ENCODE measurements around the gene ADRB1.

Gene ADRB1

DNA sequence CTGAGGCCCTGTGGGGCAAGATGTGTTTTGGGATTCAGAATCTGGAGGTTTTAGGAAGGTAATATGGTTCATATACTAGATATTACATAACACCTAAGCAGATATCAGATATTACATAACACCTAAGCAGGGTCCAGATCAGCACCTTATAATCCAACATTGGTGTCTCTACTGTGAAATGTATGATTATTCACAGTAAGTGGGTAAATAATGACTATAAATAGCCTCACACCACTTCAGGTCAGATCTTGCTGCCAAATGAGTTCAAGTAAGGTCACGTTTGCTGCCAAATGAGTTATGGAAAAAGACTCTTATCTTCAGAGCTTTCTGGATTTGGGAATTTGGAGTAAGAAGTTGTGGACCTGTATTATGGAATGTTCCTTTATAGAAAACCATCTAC lies 14.6 kb downstream of the ADRB1 start:
- no peak for DNase-seq

DNA sequence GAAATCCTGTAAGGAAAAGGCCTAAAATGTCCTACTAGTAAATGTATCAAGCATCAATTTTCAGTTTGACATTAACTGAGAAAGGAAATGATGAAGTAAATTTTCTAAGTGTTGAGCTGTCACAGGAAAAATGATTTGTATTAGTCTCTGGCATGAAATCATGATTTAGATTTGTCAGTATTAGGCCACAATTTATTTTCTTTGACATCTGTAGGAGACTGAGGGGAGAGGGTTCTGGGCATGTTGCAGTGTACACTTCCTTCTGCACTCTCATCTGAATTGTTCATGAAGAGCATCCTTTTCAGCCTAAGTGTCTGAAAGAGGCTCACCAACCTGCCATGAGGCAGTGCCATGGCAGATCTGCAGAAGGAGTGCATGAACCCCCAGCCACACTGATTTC lies 15.9 kb downstream of the ADRB1 start:
- DNase-seq = no peak

DNA sequence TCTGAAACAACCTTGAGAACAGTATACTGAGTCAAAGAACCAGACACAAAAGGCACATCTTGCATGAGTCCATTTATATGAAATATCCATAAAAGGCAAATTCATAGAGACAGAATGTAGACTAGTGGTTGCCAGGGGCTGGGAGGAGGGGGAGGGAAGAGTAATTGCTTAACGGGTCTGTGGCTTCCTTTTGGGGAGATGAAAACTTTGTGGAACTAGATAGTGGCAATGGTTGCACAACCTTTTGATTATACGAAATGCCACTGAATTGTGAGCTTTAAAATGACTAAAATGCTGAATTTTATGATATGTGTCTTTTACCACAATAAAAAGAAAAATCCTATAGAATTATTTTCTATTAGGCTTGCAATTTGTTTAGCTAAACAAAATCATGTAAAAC lies 16.8 kb downstream of the ADRB1 start:
- no peak for DNase-seq

DNA sequence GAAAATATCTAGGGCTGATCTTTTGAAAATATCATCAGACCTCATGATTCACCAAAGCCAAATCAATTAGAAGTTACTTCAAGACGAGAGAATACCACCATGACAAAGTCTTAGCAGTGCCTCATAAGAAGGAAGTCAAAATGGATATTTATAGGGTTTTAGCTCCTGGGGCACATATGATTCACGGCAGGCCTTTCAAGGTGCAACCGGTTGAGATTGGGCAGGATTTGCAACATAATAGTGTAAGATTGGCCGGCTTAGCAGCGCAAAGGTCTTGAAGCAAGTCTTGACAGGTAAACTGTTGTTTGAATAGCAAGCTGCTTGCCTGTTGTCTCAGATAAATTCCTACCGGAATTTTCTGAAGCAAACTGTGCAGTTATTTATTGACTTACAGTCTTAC lies 17.5 kb downstream of the ADRB1 start:
- no peak for DNase-seq

DNA sequence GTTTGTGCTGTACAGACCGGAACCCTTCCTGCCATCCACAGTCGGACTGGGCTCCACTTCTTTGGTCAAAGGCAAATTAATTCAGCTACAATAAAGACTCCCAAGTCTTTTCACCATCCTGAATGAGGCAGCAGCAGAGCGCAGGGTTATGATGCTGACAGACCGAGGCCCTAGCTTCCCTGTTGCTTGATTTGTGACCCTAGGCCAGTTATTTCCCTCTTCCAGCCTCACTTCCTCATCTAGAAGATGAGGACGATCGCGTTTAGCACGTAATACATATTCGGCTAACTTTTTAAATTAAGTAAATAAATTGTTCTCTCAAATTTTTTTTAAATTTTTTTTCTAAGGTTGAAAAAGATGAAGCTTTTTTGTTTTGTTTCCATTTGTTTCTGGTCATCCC lies 18.1 kb downstream of the ADRB1 start:
- no peak for DNase-seq

DNA sequence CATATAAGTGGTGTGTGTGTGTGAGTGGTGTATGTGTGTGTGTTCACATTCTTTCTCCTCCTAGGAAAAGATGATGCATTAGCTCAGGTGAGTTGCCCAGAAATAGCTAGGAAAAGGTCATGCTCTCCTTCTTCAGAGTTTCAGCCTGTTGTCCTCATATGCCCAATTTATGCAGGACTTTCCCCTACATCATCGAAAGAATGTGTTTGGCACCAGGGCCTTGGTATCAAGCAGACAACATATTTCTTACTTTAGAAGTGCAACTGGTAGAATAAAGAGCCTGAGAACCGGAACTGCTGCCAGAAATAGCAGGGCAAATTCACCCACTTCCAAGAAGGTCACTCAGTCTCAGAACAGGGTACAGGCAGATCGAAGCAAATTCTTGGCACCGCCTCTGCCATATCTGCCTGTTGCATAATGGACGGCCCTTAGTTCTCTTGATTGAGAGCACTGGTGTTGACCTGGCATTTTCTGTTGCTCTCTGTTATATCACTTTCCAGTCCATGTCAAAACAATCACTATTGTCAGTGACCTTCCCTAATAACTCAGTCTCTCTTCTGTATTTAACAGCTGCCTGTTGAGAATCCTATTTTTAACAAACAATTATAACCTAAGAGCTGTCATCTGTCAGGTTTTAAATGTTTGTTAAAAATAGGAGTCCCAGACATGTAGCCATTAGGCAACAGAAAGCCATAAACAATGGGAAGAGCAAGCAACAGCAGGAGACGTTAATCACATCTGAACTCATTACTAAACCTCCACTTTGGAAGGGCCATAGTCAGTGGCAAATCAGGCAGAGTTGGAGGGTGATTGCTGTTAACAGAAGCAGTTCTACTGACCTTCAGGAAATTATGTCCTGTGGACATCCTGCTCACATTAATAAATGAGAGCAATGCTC lies 20.7 kb downstream of the ADRB1 start:
- DNase-seq = no peak

DNA sequence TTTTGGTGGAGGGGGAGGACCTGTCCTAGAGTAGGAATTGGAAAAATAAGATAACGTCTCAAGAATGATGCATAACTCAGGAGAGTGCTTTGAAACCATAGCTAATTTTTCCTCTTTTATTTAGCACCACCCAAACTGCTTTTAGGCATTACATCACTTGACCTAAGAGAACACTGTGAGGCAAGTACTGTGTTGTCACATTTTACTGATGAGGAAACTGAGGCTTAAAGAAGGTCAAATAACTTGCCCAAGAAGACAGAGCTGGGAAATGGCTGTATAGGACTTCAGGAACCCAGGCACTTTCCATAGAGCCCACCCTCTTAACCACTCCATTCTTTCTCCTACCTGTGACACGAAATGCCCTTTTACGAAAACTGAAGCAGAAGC lies 21.4 kb downstream of the ADRB1 start:
- no peak for DNase-seq

DNA sequence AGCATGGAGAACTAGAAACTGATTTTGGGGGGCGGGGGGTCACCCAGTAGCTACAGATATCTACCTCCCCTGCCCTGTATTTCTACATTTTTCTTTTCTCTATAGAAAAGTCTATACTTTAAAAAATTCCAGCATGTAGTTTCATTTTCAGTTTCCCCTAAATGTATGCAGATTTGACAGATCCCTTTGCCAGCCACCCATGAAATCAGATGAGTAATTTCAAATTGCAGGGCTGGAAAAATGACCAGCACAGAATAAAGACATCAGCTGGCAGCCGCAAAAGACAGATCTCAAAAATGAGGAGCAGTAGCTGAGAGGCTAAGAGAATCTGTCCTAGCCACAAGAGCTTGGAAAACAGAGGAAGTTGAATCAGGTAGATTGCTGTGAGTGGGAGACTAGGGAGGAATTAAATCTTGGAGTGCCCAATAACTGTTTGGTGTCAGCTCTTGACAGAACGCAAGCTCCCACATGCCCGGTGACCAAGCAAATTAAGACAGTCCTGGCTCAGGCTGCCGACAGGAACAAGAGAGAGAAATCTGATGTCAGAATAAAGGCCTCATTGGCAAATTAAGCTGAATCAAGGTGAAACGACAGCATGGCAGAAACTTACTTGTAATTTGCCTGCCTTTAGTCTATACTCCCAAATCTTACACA lies 24.5 kb downstream of the ADRB1 start:
- DNase-seq = no peak

DNA sequence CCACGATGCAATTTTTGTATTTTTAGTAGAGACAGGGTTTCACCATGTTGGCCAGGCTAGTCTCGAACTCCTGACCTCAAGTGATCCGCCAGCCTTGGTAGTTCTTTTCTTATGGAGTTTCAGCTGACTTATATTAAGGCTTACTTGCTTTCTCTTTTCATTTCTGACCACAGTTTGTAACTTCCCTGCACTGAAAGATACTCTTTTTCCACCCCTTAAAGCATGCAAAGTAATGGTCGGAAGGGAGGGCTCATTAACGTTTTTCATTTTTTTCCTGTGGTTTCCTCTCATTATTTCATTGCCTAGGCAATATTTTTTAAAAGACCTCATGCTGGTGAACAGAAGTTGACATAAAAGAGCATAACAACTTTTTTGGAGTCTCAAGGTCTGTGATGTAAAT lies 27.0 kb downstream of the ADRB1 start:
- DNase-seq = no peak

DNA sequence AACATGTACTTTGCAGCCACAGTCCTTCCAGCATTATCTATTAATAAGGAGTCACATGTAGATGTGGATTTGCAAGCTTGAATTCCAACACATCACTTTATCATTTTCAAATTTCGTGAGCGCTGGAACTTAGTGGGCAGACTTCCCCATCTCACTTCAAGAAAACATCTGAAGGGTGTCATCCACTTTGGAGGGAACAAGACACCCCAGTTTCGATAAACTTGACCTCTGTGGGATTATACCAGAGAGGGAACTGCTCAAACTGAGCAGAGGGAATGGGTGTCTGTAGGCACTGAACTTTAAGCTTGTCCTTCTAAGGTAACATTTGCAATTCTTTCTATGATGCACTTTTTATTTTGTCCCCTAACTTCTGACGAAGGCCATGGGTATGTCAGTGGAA lies 27.5 kb downstream of the ADRB1 start:
- DNase-seq = no peak

DNA sequence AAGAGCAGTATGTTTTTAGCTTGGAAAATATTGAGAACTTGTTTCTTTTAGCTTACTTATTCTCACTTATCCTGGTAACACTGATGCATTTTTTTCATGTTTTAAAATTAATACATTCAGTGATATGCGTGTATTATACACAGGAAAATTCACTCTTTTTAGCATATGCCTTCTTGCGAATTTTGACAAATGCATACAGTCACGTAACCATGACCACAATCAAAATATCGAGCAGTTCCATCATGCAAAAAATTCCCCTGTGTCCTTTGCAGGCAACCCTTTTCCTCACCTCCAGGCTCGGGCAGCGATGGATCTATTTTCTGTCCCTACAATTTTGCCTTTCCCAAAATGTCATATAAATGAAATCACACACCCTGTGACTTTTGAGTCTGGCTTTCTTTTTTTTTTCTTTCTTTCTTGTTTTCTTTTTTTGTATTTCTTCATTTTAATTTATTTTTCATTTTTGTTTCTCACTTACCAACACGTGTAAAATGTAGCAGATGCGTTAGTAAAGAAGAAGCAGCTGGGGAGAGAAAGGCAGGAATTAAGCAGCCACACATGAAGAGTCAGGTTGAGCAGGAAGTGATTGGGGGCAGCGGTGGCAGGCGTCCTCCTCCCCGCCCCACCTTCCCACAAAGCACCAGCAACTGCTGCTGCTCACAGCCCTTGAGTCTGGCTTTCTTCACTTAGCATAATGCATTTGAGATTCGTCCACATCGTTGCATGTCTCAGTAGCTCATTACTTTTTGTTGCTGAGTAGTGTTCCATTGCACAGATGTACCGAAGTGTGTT lies 29.9 kb downstream of the ADRB1 start:
- no peak for DNase-seq

DNA sequence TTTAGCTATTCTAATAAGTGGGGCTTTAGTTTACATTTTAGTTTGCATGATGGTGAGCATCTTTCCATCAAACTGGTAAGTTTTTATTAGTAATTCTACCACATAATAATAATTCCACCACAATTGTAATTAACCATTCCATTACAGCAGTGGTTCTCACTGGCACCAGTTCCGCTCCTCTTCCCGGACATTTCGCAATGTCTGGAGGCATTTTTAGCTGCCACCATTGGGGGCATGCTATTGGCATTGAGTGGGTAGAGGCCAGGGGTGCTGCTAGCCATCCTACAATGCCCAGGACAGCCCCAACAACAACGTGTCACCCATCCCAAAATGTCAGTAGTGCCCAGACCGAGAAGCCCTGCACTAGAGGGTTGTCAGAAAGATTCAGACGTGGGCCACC lies 31.4 kb downstream of the ADRB1 start:
- DNase-seq = no peak

DNA sequence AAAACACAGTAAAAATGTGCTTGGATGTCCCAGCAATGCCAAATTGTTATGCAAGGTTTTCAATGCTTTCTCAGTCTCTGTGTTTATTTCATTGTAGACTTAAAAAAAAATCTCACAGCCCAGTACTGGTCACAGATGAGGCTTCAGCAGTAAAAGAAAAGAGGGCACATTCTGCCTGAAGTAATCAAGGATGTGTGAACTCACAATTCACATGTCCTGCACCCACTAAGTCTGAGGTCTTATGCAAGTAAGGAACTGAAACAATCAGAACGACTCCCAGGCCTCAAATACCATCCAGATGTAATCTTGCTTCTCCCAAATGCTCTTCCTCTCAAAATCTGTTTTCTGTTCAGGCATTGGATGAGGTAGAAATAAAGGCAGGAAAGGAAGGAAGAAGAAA lies 33.7 kb downstream of the ADRB1 start:
- no peak for DNase-seq

DNA sequence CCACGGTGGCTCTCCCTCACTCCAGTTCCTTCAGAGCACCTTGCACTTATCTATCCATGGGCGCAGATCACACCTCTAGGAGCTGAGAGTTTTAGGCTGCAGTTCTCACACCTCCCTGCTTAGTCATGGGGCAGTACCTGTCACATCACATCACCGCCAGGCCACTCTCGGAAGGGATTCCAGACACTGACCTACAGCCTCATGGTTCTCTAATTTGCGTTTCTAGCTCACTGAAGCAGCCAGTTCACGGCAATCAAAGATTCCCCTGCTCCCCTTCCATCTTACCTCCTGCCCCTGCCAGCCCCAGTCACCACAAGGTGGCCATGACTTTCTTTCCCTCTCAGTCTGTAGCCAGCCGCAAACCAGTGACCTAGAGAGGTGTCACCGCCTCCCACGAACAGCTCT lies 34.2 kb downstream of the ADRB1 start:
- no peak for DNase-seq

DNA sequence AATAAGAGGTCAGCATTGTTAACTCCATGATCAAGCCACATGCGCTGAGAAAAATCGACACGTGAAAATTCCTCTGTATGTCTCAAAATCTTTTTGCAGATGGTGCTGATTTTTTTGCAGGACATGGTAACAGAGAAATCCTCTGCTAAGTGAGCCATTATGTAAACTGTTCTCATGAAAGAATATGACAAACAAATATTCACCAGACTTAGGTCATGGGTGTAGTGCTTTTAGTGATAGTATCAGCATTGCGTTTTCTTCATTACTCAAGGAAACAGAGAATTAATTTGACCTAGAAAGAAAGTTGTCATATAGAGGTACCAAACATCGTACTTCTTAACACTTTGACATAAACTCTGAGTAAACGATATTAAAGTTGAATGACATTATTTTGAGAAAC lies 34.7 kb downstream of the ADRB1 start:
- no peak for DNase-seq

DNA sequence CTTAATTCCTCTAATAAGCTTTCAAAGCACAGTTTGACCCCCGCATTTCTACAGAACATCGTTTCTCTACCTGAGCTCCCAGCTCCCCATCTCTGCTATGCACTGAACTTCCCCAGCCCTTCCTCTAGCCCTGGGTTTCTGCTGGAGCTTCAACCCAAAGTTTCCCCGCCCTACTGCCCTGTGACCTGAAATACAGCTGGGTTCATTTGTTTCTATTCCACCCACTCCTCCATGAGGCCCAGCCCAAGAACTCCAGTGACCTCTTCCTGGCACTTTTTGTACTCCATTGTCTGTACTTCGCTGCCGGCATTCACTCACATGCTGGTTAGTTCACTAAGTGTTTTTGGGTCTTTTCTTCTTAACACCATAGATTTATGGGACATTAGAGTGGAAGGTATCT lies 35.8 kb downstream of the ADRB1 start:
- no peak for DNase-seq

DNA sequence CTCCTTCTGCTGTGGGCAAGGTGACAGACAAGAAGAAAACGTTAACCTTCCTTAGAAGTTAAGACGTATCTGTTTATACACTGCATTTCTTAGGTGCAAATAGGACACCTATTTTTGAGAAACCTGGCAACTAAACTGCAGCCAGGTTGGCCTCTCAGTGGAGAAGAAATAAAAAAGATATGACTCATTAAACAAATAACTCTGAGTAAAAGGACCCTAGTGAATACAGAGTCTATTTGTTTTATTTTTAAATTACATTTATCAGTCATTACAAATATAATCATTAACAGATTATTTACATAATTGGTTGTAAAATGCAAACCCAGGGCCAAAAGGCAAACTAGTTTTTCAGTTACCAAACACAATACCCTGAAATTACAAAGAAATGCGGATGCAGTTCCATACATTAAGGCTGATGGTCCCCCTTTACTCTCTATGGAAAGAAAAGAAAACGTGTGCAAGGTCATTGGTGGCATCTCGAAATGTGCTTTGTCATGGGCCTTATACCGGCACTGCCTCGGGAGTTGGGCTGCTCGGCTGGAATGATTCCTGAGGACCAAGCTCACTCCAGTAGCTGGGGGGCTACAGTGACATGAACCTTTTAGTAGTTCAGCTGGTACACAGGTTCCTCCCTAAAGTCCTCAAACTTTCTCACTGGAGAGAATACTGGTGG lies 38.4 kb downstream of the ADRB1 start:
- DNase-seq = no peak

DNA sequence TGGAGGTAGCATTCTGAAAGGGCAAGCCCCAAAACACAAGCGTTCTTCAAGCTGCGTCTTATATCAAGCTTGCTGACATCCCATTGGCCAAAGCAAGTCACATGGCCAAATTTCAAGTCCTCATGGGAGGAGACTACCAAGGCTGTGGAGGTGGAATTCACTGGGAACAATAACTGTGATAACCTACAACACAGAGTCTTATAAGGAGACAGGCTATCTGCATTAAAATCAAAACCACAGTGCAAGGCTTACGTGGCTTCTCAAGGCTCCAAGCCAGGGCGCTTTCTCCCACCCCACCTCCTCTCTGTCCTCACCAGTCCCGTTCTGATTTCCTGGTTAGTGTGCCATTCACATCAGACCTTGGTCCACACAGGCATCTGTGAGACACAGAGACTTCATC lies 39.4 kb downstream of the ADRB1 start:
- DNase-seq = no peak

DNA sequence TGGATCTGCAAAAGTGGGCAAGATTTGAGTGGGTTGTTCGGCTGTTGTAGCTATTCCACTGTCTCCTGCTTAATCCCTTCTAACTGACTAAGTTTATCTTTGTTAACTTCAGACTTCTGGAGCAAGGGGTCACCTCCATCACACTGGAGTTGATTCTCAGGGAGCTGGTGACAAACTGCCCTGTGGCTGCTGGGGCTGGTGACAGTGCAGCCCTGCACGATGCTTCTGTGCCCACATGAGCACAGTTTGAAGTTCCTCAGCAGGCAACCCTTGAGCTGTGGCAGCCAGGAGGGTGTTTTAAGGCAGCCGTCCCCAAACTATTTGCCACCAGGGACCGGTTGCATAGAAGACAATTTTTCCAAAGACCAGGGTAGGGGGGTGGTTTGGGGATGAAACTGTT lies 40.5 kb downstream of the ADRB1 start:
- no peak for DNase-seq

DNA sequence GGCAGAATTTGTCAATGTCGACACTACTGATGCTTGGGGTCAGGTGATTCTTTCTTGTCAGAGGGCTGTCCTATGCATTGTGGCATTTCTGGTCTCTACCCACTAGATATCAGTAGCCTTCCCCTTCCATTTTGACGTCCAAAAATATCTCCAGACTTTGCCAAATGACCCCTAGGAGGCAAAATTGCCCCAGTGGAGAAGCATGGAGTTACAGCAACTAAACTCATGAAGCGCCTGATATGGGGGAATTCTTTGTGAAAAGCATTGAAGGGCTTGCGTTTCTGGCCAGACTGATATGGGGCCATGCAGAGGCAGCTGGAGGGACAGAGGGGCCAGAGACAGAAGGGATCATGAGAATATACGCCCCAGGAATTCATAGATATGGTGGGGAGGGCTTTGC lies 43.6 kb downstream of the ADRB1 start:
- DNase-seq = no peak

DNA sequence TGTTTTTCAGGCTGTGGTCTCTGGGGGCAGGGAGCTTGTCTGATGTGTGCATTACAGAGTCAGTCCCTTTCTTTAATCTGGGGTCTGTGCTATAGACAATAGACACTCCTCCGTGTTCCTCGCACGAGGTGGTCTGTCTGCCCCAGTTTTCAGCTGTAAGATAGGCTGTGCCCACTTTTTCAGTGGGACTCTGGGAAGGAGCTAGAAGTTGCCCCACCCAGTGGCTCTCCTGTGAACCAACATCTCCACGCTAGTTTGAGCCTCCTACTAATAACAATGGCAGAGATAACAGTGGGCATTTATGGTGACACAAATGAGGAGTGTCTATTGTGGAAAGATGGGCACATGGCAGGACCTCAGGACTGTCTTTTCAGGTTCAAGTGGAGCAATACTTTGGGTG lies 44.0 kb downstream of the ADRB1 start:
- no peak for DNase-seq

DNA sequence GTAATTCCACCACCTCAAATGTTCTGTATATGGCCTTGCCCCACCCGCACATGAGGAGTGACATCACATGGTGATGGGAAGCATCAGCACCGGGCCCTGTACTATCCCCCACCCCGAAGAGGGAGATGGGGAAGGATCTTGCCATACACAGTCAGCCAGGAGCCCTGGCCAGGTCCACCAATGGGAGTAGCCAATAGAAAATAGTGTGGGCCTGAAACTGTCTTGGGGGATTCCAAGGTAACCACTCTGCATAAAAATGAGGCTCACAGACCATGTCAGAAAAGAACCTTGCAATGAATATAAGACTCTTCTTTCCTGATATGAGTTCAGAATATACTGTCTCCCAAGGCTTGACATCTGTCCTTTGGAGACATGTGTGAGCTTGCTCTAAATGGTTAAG lies 51.1 kb downstream of the ADRB1 start:
- no peak for DNase-seq

Data from stimulated activated CD4-positive, alpha-beta T cell treated with anti-CD3 and anti-CD28 coated beads, Interleukin-12 subunit alpha, Interleukin-12 subunit beta, amount 100 ng/mL, for 4 hours (primary cell).